AG10803 (cell line): ENCODE results near the gene RASA3.

Source experiments
- DNase-seq: peaks from one replicate; pipeline ENCODE4 v3.0.0; 2010; ENCODE audit warnings: low read depth
- H3K4me3 ChIP-seq: 2 replicates; pipeline ENCODE4 v1.5.1; 2011; ENCODE audit warnings: mild to moderate bottlenecking, low read length, control low read depth
- TF ChIP-seq, protein P1 (sequence below): conservative IDR thresholded peaks from 2 replicates; pipeline ENCODE4 v1.5.1; 2011; ENCODE audit warnings: mild to moderate bottlenecking, low read length, control low read depth, inconsistent platforms

RASA3 gene

DNA sequence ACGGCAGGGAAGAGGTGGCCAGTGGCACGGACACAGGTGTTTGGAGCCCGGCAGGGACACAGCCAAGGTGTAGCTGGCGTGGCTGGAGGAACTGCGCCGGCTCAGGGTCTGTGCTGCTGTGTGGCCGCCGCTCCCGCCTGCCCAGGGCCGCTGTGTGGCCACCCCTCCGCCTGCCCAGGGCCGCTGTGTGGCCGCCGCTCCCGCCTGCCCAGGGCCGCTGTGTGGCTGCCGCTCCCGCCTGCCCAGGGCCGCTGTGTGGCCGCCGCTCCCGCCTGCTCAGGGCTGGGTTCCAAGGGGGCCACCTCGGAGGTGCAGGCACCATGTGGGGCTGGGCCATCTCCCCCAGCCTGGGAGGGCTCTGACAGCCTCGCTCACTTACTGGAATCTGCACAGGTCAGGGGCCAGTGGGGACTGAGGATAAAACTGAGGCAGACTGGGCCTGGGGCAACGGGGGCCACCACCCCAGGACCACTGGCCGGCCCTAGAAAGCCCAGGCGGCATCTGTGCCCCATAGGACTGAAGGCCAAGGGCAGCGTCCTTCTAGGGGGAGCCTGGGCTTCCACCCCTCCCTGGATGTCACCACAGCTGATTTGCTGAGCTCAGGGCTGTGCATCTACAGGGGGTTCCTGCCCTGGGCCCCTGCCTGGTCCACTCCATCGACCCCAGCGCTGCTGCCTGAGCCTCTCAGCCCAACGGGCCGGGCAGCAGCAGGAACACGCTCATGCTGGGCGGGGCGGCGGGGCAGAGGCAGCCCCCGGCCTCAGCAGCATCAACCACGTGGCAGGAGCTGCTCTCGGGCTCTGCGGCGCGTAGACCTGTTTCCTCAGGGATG is 180.1 kb downstream of the RASA3 start:
- H3K4me3 ChIP-seq: no peak overlapping the region
- TF ChIP-seq, protein P1, sequence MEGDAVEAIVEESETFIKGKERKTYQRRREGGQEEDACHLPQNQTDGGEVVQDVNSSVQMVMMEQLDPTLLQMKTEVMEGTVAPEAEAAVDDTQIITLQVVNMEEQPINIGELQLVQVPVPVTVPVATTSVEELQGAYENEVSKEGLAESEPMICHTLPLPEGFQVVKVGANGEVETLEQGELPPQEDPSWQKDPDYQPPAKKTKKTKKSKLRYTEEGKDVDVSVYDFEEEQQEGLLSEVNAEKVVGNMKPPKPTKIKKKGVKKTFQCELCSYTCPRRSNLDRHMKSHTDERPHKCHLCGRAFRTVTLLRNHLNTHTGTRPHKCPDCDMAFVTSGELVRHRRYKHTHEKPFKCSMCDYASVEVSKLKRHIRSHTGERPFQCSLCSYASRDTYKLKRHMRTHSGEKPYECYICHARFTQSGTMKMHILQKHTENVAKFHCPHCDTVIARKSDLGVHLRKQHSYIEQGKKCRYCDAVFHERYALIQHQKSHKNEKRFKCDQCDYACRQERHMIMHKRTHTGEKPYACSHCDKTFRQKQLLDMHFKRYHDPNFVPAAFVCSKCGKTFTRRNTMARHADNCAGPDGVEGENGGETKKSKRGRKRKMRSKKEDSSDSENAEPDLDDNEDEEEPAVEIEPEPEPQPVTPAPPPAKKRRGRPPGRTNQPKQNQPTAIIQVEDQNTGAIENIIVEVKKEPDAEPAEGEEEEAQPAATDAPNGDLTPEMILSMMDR: no peak
- no peak for DNase-seq

DNA sequence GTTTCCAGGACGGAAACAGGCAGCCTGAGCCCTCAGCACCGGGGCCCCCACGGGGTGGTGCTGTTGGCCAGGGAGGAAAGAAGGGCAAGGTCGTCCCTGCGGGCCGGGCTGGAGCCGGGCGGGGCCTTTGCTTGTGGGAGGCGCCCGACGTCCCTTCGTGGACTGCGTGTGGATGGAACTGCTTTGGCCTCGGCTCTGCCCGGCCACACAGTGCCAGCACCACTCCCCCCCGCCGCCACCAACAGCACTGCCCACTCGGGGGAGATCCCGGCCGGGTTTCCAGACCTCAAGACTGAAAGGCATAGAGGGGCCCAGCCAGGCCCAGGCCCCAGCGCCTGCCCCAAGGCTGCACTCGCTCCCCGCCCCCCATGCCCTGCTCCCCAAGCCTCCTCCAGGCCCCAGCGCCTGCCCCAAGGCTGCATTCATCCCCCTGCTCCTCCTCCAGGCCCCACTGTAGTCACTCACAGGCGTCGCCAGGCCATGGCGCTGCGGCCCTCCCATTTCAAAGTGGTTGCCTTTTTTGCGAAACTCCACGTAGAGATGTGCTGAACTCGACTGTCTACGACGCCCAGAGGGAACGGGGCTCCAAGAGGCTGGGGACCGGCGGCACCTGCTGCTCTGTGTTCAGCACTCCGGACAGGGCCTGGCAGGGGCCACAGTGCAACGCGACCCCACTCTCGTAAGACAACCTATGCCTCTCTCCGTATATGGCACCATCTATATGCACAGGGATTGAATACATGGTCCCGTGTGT is 181.0 kb downstream of the RASA3 start:
- TF ChIP-seq, protein P1: peak; percentile 80
- no peak overlapping the region for H3K4me3 ChIP-seq
- DNase-seq: peak; percentile 83

DNA sequence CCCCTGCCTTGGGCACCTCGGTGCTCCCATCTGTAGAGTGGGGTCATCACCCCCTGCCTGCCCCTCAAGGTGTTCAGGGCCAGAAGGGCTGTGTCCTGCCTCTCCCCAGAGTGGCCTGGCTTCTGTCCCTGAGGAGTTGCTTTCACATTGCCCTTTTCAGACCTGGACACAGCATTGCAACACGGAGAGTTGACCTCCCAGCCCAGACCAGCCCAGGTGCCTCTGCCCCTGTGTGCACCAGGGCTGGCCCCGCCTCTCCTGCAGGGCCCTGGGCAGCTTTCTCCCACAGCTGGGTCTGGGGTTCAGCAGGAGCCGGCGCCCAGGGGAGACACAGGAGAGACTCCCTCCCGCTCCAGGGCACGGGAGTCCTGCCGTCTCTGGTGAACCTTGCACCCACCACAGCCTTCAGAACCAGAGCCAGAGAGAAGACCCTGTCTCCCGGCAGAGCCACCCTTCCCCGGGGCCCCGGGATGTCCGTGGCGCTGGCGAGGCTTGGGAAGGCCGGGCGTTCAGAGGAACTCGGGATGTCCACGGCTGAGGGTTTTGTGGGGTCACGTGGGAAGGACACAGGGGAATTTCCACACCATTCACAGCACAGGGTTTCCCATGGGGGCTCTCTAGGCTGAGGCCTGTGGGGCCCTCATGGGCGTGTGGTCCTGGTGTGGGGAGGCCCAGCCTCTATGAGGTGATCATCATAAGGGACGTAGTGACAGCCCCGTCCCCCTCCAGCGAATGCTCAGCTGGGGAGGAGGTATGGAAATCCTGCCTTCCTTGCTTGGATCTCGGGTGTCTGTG is 181.8 kb downstream of the RASA3 start:
- no peak overlapping the region for H3K4me3 ChIP-seq
- no peak for DNase-seq
- TF ChIP-seq, protein P1: no peak

DNA sequence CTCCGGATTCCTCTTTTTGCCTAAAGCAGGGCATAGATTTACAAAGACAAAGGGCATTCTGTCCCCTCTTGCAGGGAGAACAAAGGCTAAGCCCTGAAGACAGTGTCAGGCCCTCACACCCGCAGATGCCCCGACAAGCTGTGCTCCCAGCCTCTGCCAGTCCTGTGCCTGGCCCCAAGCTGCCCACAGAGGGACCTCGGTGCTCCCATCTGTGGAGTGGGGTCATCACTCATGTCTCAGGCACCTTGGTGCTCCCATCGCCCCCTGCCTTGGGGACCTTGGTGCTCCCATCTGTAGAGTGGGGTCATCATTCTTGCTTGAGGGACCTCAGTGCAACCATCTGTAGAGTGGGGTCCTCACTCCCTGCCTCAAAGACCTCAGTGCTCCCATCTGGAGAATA is 182.9 kb downstream of the RASA3 start:
- DNase-seq: no peak
- TF ChIP-seq, protein P1: no peak

DNA sequence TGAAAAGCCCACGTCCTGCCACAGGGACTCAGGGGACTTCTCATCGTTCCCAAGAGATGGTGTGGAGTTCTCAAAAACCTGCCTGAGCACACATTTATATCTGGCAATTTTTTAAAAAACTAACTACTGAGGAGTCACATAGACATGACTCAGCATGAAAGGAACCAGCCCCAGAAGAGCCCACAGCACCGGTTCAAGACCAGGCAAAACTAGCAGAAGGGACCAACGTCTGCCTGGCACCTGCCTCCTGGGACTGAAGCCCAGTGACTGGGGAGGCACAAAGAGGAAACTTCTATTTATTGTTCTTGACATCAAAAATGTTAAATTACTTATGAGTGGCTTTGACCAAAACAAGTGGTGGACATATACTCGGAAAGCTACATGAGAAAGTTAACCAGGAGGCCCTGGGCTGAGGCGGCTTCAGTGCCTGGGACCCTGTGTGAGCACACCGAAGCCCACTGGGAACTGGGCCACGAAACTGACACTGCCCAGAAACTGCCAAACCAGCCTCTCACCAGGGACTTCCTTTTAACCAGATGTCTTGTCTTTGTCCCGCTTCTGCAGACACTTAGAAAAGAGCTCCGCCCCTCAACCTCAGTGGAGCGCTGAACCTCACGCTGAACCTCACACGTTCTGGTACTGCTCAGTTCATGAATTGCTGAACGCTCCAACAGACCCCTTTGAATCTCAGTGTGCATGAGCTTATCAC is 184.2 kb downstream of the RASA3 start:
- TF ChIP-seq, protein P1: no peak
- DNase-seq: no peak
- H3K4me3 ChIP-seq: no peak overlapping the region

More for the DNA sequence above, 182.9 kb downstream of the RASA3 start:
- H3K4me3 ChIP-seq: no peak overlapping the region

DNA sequence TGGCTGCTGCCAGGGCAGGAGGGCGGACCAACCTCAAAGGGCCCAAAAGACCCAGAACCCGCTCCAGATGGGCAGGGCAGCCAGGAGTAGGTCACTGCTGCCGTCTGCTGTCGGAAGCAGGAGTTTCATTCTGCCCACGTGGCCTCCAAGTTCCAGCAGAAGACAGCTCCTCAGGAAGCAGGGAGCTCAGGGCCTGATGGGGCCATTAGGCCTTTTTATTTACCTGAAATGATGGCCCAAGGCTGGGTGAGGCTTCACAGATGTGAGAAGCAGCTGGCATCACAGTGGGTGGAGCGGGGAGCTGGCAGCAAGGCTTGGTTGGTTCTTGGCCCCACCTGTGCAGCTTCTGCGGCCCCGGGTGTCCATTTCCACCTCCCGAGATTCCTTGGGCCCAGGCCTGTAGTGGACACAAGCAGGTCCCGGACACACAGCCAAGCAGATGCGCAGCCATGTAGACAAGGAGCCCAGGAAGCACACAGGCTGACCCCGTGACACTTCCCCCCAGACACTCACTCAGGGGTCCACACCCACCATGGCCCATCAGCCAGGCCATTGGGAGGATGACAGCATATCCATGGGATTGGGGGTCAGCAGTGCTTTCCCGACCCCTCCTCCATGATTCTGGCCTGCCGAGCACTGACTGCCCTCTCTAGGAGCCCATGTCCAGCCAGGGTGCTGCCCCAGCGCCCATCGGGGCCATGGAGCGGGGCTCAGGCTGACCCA is 185.0 kb downstream of the RASA3 start:
- TF ChIP-seq, protein P1: peak; percentile 95
- peak; percentile 81 for DNase-seq
- no peak overlapping the region for H3K4me3 ChIP-seq
